HG02981 (cell line): ENCODE data around the gene TRNAU1AP.
"Not testable (repeated sequence)": the region's sequence is repeated elsewhere in the genome, so short reads cannot be mapped to it uniquely, and the experiment has no call there.

ENCODE experiments used
- ATAC-seq: cut with Tn5 transposase; IDR thresholded peaks from one replicate; pipeline ENCODE4 v1.9.1; 2021; ENCODE audit warnings: mild to moderate bottlenecking, moderate library complexity; ENCODE audit not compliant: unreplicated experiment

TRNAU1AP gene

DNA sequence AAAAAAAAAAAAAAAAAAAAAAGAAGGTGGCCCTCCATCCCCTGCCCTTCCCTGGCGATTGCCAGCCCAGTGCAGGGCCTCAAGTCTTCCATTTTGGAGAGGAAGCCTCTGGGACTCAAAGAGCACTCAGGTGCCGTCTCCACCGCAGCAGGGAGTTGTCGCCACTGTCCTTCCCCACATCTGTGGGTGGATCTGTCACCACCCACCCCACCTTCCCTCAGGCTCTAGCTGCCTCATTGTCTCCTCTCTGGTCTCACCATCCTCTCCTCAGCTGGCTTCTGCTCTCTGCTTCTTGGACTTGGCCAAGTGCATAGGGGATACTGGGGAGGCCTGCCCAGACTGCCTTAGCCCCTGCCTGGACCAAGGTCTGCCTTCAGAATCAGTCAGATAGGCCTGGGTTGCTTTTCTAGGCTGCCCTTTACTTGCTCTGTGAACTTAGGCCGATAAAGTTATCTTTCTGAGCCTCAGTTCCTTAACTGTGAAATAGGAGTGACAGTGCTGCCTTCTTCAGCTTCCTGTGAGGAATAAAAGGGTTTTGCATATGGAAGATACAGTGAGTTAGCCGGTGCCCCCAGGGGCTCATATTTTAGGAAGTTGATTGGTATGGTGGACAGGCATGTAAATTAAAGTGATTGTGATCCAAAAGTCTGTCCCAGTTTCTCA is 31.3 kb upstream of the TRNAU1AP start:
- no peak for ATAC-seq

DNA sequence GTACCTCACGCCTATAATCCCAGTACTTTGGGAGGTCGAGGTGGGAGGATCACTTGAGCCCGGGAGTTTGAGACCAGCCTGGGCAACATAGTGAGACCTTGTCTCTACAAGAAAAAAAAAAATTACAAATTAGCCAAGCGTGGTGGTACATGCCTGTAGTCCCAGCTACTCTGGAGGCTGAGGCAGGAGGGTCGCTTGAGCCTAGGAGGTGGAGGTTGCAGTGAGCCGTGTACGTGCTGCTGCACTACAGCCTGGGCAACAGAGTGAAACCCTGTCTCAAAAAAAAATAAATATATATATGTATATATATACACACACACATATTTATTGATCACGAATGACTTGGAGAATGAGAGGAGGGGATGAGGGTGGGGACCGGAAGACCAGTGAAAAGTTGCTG is 30.3 kb upstream of the TRNAU1AP start:
- not testable (repeated sequence) for ATAC-seq

DNA sequence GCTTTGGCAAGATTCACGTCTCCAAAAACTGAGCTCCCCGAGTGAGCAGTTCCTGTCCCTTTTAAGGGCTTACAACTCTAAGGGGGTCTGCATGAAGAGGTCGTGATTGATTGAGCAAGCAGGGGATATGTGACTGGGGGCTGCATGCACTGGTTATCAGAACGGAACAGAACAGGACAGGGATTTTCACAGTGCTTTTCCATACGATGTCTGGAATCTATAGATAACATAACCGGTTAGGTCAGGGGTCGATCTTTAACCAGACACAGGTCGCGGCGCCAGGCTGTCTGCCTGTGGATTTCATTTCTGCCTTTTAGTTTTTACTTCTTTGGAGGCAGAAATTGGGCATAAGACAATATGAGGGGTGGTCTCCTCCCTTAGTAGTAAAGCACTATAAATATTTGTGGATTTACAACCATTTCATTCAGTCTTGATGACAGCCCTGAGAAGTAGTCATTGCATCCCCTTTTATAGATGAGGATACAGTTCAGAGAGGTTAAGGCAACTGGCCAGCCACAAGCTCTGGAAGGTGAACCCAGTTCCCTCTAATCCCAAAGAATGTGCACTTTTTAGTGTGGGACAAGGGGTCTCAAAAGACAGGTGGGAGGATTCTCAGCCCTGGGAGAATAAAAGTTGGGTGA is 27.8 kb upstream of the TRNAU1AP start:
- not testable (repeated sequence) for ATAC-seq

DNA sequence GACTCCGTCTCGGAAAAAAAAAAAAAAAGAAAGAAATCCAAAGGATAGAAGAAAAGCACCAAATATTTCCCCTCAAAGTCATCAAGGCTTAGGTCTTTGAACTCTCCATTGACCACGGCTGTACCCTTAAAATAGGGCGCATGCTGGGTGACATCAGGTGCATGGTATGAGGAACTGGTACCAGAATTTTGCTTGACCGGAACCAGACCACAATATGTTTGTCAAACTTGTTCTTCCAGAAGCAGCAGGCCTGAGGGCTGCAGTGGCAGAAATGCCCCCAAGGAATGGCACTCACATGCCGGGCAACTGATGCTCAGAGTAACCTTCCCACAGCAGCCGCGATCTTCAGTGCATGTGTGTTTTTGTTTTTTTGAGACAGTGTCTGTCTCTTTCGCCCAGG is 26.0 kb upstream of the TRNAU1AP start:
- no peak for ATAC-seq

DNA sequence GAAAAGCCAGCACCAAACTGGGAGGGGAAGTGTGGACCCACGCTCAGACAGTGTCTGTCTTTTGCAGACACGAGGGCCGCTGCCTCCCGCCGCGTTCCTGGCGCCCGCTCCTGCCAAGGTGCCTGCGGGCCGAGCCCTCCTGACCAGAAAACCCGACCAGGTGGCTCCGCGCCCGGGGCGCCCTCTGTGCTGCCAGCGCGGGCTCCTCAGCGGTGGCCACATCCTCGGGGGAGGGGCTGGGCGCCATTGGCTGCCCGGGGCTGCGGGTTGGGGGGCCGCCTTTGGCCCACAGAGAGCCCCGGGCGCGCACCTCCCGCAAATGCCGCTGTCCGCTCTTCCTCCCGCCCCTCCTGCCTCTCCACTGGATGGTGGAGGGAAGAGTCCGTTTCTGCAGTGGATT is 22.4 kb upstream of the TRNAU1AP start:
- no peak for ATAC-seq

DNA sequence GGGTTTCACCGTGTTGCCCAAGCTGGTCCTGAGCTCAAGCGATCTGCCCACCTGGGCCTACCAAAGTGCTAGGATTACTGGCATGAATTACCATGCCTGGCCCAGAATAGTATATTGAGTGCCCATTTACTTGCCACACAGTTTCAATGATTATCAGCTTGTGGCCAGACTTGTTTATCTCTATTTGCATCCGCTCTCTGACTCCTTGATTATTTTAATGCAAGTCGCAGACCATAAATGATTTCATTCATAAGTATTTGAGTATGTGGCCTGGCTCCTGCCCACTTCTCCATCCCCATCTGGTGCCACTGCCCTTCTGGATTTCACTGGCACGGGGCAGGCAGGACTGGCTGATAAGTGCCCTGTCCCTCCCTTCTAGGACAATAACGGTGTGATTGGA is 18.2 kb upstream of the TRNAU1AP start:
- no peak for ATAC-seq

DNA sequence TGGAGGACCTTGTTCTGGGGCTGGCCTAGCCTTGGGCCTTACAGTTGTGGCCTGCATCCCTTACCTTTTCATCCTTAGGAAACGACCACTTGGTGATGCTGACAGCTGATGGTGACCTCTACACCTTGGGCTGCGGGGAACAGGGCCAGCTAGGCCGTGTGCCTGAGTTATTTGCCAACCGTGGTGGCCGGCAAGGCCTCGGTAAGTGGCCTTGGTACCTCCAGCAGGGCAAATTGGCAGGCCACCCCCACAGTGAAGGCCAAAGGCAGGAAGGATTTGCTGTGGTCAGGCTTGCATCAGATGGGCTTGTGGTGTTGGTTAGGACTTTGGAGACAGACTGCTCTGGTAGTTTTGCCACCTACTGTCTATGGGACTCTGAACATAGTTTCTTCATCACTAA is 17.7 kb upstream of the TRNAU1AP start:
- no peak for ATAC-seq

DNA sequence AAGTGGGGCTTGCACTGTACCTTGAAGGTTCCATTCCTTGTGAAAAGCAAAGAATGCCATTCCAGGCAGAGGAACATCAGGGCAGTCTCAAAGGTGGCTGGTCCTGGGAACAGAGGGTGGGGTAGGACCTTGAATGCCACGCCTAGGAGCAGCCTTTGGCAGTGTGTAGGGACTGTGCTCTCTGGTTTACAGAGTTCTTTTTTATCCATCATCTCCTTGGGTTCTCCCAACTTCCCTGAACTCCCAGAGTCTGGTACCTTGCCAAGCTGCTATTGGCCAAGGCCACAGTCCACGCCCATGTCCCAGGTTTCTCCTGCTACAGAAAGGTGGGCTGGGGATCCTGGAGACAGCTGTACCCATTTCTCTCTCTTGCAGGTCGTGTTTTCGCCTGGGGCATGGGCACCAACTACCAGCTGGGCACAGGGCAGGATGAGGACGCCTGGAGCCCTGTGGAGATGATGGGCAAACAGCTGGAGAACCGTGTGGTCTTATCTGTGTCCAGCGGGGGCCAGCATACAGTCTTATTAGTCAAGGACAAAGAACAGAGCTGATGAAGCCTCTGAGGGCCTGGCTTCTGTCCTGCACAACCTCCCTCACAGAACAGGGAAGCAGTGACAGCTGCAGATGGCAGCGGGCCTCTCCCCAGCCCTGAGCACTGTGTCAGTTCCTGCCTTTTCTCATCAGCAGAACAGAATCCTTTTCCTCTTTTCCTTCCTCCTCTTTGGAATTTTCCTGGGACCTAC is 15.3 kb upstream of the TRNAU1AP start:
- no peak for ATAC-seq

DNA sequence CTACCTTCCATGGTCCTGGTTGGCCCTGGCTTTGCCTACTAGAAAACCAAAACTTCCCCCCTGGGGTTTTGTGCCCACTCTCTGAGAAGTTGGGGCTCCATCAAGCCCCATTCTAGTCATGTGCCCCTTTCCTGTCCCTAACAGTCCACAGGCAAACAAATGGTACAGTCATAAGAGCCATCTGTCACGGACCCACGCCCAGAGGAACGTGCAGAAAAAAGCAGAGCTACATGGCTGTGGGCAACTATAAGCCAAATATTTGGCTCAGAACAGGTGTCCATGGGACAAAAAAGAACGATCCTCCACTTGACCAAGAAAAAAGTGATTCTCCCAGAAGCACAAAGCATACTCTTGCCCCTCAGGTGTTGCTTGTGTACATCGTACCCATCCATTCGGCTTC is 14.6 kb upstream of the TRNAU1AP start:
- ATAC-seq: no peak

DNA sequence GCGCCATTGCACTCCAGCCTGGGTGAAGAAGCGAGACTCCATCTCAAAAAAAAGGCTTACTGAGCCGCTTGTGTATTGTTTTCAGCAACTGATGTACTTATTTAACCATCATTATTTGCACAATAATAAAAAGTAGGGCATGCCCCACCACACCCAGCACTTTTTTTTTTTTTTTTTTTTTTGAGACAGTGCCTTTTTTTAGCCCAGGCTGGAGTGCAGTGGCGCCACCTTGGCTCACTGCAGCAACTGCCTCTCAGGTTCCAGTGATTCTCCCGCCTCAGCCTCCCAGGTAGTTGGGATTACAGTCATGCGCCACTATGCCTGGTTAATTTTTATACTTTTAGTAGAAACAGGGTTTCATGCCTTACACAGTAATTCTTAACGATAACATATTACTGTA is 12.2 kb upstream of the TRNAU1AP start:
- no peak for ATAC-seq

DNA sequence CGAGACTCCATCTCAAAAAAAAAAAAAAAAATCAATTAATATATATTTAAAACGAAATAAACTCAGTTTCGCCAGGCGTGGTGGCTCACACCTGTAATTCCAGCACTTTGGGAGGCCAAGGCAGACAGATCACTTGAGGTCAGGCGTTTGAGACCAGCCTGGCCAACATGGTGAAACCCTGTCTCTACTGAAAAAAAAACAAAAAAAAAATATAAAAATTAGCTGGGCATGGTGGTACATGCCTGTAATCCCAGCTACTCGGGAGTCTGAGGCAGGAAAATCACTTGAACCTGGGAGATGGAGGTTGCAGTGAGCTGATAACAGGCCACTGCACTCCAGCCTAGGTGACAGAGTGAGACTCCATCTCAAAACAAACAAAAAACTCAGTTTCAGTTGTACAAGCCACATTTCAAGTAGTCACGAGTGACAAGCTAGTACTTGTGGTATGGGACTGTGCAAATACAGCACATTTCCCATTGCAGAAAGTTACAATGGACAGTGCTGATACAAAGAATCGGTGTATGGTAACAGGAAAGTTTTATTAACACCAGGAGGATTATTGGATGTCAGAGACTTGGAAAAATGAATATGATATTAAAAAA is 11.4 kb upstream of the TRNAU1AP start:
- ATAC-seq: not testable (repeated sequence)

DNA sequence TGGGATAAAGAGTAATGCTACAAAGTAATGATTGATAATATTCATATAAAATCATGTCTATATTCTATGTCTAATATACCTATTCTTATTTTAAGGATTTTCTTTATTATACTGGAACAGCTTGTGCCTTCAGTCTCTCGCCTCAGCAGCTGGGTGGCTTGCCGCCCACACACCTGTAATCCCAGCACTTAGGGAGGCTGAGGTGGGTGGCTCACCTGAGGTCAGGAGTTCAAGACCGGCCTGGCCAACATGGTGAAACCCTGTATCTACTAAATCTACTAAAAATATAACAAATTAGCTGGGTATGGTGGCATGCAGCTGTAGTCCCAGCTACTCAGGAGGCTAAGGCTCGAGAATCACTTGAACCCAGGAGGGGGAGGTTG is 7.6 kb upstream of the TRNAU1AP start:
- ATAC-seq: no peak

DNA sequence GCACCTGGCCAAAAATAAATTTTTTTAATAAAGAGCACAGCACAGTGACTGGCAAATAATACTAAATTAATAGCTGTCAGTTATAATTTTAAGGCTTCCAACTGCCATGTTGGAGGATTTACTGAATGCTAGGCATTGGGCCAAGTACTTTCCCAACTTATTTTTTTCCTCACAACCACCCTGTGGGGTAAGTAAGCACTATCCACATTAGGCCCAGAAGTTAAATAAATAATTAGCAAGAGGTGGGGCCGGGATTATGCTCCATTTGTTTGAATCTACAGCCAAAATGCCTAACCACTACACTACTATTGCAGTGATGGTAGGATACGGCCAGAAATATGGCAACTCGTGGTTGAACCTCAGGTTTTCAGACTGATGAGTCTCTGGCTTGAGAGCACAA is 4.6 kb upstream of the TRNAU1AP start:
- ATAC-seq: no peak

DNA sequence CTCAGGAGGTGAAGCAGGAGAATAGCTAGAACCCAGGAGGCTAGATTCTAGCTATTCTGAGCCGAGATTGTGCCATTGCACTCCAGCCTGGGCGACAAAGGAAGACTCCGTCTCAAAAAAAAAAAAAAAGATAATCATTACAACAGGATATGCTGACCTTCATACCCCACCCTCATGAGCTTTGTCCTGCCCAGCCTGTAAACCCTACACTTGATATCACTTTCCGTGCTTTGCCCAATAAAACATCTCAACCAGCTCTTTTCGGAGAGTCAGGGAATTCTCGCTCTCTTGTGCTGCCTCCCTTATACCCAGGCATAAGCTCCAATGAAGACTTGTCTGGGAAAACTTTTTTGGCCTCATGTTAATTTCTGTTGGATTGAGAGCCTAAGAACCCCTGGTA is 1.5 kb upstream of the TRNAU1AP start:
- ATAC-seq: no peak

DNA sequence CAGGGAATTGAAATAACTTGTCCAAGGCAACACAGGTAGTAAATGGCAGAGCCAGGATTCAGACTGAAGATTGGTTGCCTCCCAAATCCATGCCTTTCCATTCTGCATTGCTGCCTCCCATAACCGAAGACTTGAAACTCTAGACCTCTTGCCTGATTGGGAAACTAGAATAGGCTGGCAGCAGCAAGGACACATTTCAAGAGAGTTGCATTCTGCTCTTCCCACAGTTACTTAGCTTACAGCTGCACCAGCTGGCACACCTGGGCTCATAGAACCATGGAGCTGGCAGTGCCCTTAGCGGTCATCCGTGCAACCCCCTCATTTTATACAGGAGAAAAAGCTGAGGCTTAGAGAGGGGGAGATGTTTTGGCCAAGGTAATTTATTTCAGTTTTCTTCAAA is 8.0 kb downstream of the TRNAU1AP start:
- ATAC-seq: no peak

DNA sequence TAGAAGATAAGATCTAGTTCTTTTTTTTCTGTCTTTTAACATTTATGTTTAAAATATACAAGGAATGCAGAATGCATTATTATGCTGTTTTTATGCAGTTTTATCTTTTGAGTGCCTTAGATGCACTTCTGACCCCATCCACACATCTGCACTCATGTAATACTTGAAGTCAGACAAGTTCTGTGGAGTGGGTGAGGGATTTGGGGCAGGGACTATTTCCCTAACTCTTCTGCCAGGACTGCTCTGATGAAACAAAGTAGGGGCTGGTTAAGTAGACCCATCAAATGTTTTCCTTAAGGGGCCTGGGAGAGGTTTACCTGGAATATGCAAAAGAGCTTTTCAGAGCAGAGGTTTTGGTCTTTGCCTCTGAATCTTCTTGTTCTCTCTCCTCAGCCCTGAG is 11.4 kb downstream of the TRNAU1AP start:
- ATAC-seq: no peak

DNA sequence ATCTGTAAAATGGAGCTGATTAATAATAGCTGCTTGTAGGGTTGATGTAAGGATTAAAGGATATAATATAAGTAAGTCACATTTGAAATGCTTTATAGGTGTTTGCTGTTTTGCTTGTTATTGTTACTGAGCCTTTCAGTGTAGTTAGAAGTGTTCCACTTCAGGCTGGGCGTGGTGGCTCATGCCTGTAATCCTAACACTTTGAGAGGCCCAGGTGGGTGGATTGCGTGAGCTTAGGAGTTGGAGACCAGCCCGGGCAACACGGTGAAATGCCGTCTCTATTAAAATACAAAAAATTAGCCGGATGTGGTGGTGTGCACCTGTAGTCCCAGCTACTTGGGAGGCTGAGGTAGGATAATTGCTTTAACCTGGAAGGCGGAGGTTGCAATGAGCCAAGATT is 12.2 kb downstream of the TRNAU1AP start:
- no peak for ATAC-seq

DNA sequence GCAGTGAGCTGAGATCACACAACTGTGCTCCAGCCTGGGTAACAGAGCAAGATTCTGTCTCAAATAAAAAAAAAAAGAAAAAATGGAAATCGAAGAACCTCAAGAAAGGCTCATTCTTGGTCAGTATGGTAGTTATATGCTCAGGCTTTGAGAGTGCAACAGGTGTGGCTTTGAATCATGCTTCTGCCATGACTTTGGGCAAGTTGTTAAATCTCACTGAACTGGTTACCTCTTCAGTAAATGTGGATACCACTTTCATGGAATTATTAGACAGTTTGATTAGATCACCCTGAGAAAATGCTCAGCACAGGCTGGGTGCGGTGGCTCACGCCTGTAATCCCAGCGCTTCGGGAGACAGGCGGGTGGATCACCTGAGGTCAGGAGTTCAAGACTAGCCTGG is 12.8 kb downstream of the TRNAU1AP start:
- ATAC-seq: no peak

DNA sequence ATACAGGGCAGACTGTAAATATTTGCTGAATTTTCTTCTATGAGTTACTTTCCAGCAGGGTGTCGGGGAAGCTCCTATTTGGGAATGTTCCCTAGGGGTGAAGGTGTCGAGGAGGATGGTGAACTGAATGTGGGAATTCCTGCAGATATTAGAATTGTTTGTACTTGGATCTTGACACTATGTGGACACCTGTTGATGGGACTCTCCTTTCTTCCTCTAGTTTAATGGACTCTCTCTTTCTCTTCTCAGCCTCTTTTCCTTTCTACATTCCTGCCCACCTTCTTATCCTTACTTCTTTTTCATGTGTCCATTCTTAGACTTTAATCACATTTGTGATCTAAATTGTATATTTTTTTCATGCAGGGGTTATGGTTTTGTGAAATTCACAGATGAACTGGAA is 14.0 kb downstream of the TRNAU1AP start:
- no peak for ATAC-seq

DNA sequence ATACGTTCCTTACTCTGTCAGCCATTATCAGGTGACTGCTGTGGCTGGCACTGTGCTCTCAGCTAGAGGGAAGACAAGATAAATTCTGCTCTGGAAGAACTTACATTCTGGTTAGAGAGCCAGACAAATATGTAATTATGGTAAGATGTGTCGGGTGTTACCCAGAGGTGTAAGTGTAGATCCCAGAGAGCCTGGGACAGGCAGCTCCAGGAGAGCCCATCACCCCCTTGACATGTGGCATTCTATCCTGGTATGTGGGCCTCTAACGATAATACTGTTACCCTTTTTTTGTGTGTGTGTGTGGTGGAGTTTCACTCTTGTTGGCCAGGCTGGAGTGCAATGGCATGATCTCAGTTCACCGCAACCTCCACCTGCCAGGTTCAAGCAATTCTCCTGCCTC is 19.0 kb downstream of the TRNAU1AP start:
- ATAC-seq: no peak

DNA sequence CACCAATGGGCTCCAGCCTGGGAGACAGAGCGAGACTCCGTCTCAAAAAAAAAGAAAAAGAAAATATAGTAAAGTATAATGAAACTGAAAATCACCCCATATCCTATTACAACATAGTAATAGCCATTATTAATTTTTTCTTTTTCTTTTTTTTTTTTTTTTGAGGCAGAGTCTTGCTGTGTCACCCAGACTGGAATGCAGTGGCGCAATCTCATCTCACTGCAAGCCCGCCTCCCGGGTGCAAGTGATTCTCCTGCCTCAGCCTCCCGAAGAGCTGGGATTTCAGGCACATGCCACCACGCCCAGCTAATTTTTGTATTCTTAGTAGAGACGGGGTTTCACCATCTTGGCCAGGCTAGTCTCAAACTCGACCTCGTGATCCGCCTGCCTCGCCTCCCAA is 20.0 kb downstream of the TRNAU1AP start:
- not testable (repeated sequence) for ATAC-seq

DNA sequence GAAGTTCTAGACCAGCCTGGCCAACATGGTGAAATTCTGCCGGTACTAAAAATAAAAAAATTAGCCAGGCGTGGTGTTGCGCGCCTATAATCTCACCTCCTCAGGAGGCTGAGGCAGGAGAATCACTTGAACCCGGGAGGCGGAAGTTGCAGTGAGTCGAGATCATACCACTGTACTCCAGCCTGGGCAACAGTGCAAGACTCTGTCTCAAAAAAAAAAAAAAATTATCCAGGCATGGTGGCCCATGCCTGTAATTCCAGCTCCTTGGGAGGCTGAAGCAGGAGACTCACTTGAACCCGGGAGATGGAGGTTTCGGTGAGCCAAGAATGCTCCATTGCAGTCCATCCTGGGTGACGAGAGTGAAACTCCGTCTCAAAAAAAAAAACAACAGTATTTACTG is 20.7 kb downstream of the TRNAU1AP start:
- no peak for ATAC-seq
